ENCODE data around the gene DBN1.
"Not testable (repeated sequence)": the region's sequence is repeated elsewhere in the genome, so short reads cannot be mapped to it uniquely, and the experiment has no call there.

The DBN1 gene

DNA sequence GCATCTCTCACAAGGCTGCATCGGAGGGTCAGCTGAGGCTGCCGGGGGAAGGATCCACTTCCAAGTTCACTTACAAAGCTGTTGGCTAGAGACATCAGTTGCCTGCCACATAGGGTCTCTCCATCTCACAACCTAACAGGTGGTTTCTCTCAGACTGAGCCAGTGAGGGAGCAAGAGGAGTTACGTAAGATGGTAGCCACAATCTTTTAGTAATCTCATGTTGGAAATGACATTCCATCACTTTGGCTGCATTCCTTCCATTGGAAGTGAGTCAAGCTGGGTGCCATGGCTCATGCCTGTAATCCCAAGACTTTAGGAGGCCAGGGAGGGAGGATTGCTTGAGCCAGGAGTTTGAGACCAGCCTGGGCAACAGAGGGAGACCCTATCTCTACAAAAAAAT, 54.4 kb downstream of the DBN1 start:
- TF ChIP-seq, protein P1, sequence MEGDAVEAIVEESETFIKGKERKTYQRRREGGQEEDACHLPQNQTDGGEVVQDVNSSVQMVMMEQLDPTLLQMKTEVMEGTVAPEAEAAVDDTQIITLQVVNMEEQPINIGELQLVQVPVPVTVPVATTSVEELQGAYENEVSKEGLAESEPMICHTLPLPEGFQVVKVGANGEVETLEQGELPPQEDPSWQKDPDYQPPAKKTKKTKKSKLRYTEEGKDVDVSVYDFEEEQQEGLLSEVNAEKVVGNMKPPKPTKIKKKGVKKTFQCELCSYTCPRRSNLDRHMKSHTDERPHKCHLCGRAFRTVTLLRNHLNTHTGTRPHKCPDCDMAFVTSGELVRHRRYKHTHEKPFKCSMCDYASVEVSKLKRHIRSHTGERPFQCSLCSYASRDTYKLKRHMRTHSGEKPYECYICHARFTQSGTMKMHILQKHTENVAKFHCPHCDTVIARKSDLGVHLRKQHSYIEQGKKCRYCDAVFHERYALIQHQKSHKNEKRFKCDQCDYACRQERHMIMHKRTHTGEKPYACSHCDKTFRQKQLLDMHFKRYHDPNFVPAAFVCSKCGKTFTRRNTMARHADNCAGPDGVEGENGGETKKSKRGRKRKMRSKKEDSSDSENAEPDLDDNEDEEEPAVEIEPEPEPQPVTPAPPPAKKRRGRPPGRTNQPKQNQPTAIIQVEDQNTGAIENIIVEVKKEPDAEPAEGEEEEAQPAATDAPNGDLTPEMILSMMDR (IDR thresholded peaks at IDR 0.05; ENCODE audit: borderline replicate concordance, control extremely low read depth, extremely low read depth, insufficient read depth, missing control alignments) = no peak
- no peak for DNase-seq (ENCODE audit: low spot score)
- in situ Hi-C loops (cut with MboI; ENCODE audit: low sequenced_read_pairs, unreplicated experiment) = no loop called here

DNA sequence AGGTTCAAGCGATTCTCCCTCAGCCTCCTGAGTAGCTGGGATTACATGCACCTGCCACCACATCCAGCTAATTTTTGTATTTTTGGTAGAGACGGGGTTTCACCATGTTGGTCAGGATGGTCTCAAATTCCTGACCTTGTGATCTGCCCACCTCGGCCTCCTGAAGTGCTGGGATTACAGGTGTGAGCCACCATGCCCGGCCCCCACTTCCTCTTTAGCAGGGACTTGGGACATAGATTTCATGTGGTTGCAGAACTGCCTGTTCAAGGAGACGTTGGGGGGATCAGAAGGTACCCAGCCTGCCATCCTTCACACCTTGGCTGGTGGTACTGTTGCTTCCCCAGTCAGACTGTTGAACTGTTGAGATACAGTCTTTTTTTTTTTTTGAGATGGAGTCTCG, 56.4 kb downstream of the DBN1 start:
- in situ Hi-C loops (cut with MboI; ENCODE audit: low sequenced_read_pairs, unreplicated experiment); DNase-seq (ENCODE audit: low spot score): not testable (repeated sequence)

DNA sequence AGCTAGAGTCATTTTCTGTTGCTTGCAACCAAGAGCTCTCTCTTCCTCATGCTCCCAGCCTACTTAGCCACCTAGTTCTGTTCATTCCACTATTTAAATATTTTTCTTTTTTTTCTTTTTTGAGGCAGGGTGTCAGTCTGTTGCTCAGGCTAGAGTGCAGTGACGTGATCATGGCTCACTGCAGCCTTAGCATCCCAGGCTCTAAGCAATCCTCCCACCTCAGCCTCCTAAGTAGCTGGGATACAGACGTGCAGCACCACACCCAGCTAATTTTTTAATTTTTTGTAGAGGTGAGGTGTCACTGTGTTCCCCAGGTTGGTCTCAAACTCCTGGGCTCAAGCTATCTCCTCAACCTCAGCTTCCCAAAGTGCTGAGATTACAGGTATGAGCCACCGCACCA, 59.0 kb downstream of the DBN1 start:
- no peak for DNase-seq (ENCODE audit: low spot score)
- in situ Hi-C loops (cut with MboI; ENCODE audit: low sequenced_read_pairs, unreplicated experiment) = no loop called here
- TF ChIP-seq, protein P1 (IDR thresholded peaks at IDR 0.05; ENCODE audit: borderline replicate concordance, control extremely low read depth, extremely low read depth, insufficient read depth, missing control alignments) = no peak

DNA sequence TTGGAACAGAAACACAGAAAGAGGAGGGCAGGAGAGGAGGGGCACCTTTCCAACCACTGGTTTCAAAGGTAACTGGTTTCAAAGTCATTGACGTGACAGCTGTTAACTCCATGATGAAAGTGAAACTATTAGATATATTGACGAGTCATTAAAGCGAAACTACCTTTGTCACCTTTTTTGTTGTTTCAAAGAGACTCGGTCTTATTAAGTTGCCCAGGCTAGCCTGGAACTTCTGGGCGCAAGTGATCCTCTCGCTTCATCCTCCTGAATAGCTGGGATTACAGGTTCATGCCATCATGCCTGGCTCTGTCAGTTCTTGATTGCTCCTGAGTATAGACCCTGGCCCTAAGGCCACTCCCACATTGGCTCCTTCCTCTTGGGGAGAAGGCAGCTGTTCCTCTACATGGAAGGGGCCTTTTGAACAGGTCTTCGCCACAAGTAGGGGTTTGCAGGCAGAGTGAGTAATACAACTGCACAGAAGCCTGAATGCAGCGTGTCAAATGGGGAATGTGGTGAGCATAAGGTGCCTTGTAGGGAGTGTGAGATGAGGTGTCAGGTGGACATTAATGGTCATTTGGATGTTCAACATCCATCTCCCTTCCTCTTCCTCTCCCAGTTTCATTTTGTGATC, 60.7 kb downstream of the DBN1 start:
- TF ChIP-seq, protein P1 (IDR thresholded peaks at IDR 0.05; ENCODE audit: borderline replicate concordance, control extremely low read depth, extremely low read depth, insufficient read depth, missing control alignments) = no peak
- DNase-seq (ENCODE audit: low spot score) = peak; percentile 64
- in situ Hi-C loops (cut with MboI; ENCODE audit: low sequenced_read_pairs, unreplicated experiment) = no loop called here

DNA sequence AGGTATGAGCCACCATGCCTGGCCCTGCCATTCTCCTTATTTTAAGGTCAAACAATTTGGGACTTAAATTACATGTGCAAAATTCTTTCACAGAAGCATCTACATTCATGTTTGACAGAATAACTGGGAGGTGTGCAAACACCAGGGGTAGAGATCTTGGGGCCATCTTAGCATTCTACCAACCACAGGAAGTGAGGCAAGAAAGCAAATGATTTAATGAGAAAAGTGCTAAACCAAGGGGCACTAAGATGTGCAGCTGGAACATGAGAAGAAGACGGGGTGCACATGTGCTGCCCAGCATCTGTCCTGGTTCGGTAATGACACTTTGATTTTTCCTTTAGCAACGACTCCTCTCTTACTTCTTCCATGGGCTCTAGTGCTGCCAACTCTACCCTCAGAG, 62.9 kb downstream of the DBN1 start:
- in situ Hi-C loops (cut with MboI; ENCODE audit: low sequenced_read_pairs, unreplicated experiment) = no loop called here
- TF ChIP-seq, protein P1 (IDR thresholded peaks at IDR 0.05; ENCODE audit: borderline replicate concordance, control extremely low read depth, extremely low read depth, insufficient read depth, missing control alignments) = no peak

DNA sequence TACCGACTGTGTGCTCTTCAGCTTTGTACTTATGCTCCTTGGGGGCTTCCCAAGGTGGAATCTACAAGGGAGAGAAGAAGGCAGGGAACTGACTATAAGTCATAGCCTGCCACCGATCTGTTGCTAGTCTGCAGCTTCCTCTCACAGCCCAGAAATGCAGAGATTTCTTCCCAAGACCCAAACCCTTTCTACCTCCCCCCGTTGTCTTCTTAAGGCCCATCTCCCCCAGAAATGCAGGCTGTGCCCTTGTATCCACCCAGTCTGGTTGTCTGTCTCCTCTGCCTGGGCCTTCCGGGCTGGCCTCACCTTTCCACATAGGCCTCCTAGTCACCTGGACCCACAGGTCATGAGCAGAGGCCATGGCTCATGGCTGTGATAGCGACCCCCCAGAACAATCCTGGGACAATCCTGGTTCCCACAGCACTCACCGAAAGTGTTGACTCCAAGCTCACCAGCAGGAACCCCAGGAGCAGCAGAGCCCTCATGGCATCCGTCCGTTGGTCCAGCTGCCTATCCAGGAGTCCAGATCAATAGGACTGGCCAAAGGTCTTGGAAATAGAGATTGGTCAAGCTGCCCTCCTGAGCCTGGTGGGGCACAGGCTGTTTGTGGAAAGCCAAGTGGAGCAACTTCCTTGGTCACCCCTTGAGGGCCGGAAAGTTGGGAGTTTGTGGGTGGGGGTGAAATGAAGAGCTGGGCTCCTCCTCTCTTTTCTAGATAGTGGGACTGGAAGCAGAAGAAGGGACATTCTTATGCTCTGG, 64.2 kb downstream of the DBN1 start, which contains the start of gene F12:
TSS of gene F12 (minus strand) at position 522 of the 759 bp plus-strand sequence. CDS start at position 485, 37 bp downstream.
- TF ChIP-seq, protein P1 (IDR thresholded peaks at IDR 0.05; ENCODE audit: borderline replicate concordance, control extremely low read depth, extremely low read depth, insufficient read depth, missing control alignments) = no peak
- no peak for DNase-seq (ENCODE audit: low spot score)
- in situ Hi-C loops (cut with MboI; ENCODE audit: low sequenced_read_pairs, unreplicated experiment) = loop anchor here (10.0 kb wide), 1 partner anchor 46 kb away; no protein-coding TSS in a partner anchor

More for the DNA sequence above, 62.9 kb downstream of the DBN1 start:
- DNase-seq (ENCODE audit: low spot score) = no peak
